Activated CD4-positive, alpha-beta T cell treated with anti-CD3 and anti-CD28 coated beads, Interleukin-2, amount 10 ng/mL, durations not matched to agents 24 days and 14 days (primary cell): Measurements from ENCODE around the gene ERFE. TPM values are rescaled to one million over a fixed set of nuclear protein-coding genes. Genes with fewer than 3 reads are reported as not detected.

ENCODE experiments used
- DNase-seq: peaks from one replicate; pipeline ENCODE4 v3.0.0; 2022
- H3K27ac Mint-ChIP-seq: one replicate; pipeline ENCODE4 v1.8.0; 2022; ENCODE audit warnings: mild to moderate bottlenecking, mixed read lengths
- H3K27me3 Mint-ChIP-seq: one replicate; pipeline ENCODE4 v1.8.0; 2022; ENCODE audit warnings: mixed read lengths
- H3K36me3 Mint-ChIP-seq: one replicate; pipeline ENCODE4 v1.8.0; 2022; ENCODE audit warnings: low read depth, mild to moderate bottlenecking, mixed read lengths
- H3K4me1 Mint-ChIP-seq: one replicate; pipeline ENCODE4 v1.8.0; 2021; ENCODE audit warnings: mixed read lengths
- H3K4me3 Mint-ChIP-seq: one replicate; pipeline ENCODE4 v1.8.0; 2022; ENCODE audit warnings: mild to moderate bottlenecking, moderate library complexity, mixed read lengths
- H3K9me3 Mint-ChIP-seq: one replicate; pipeline ENCODE4 v1.8.0; 2021; ENCODE audit warnings: mixed read lengths
- intact Hi-C: fragments of 100-400 bp; cut with micrococcal nuclease; formaldehyde crosslinking; loops from one replicate; pipeline ENCODE4 v1.15.1; 2023
- total RNA-seq: library from RNA; stranded (reverse); gene quantifications from 2 replicates; pipeline ENCODE4 v1.2.3, GENCODE V29; 2022

ERFE gene
- total RNA-seq, 1 donor from 2014 or later: 0.37 TPM

DNA sequence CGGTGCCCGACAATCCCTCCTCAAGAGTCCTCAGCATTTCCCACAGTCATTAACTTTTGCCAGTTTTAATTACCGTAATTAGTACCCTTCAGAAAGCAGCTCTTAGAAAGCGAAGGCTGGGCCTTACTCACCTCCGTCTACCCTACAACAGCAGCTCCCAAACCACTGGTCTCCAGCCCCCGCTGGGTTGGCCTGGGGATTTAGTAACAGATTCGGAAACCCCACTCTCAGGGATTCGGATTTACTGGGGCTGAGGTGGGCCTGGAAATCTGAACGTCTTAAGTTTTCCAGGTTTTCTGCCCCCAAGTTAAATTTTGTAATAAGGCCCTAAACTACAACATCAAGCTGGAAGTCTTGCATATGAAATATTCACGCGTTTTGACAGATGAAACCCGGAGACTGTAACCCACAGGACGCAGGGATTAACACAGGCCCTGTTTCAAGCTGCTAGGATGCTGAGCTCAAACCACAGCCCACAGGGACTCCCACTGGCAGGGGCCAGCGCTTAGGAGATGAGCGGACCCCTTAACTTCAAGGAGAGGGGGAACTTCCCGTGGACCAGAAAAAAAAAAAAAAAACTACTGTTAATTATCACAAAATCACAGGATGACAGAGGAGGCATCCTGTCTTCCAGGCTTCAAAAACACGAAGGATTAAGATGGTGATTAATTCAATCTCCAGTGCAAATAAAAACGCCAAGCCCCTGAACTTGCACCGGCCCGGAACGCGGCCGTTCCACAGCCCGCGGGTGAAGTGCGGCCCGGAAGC, 43.7 kb downstream of the ERFE start:
- H3K27ac Mint-ChIP-seq: peak overlapping the region; percentile 78
- H3K4me3 Mint-ChIP-seq: peak overlapping the region; percentile 87
- no peaks in the 10 kb centered on the region for H3K27me3 Mint-ChIP-seq
- intact Hi-C loops: loop anchor here (1.0 to 2.0 kb wide), 6 partner anchors 29 to 236 kb away; partner anchors contain the start of genes HES6, PER2, SCLY and TRAF3IP1
- peak; percentile 71 for DNase-seq
- H3K36me3 Mint-ChIP-seq: peaks cover 12% of the 10 kb centered on the region
- no peaks in the 10 kb centered on the region for H3K9me3 Mint-ChIP-seq
- H3K4me1 Mint-ChIP-seq: peaks cover 33% of the 10 kb centered on the region

DNA sequence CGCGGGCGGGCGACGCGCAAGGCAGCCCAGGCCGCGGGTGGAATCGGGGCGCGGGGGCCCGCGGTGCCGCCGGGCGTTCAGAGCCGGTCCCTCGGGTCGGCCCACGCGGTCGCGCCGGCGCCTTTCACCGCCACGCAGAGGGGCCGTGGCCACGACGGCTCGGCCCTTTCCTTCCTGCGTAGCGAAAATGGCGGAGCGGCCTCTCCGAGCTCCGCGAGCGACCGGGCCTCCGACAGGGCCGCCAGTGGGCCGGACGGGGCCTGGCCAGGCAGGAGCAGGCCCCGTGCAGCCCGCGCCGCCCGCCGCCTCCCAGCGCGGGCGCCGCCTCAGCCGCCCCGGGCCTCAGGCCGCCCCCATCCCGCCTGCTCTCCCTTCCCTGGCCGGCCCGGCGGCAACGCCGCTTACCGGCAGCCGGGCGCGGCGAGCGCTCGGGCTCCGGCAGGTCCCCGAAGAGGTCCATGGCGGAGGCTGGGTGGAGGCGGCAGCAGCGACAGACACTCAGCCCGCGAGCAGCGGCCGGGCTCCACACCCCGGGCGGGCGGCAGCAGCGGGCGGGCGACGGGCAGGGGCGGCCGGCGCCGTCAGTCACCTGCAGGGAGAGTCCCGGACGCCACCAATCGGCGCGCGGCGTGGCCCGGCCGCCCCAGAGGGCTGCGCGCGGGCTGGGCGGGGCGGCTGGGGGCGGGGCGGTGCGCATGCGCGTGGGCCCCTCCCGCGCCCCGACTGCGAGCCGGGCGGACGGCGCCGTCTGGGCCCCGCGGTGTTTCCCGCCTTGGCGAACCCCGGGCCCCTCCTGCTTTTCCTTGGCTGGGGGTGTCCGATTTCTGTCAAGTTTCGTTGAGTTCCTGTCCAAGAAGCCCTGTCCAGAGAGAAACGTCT, 44.6 kb downstream of the ERFE start, which contains the start of gene ILKAP:
TSS of gene ILKAP (minus strand) at position 602 of the 879 bp plus-strand sequence. CDS start at position 460, 142 bp downstream.
- H3K27ac Mint-ChIP-seq: peak within 1 kb of the TSS; percentile 87
- H3K36me3 Mint-ChIP-seq: peaks cover 12% of the 10 kb centered on the region
- peak within 1 kb of the TSS; percentile 87 for H3K4me3 Mint-ChIP-seq
- peak; percentile 97 for DNase-seq
- H3K4me1 Mint-ChIP-seq: peaks cover 29% of the 10 kb centered on the region
- intact Hi-C loops: loop anchor here (1.0 to 2.0 kb wide), 5 partner anchors 28 to 237 kb away; partner anchors contain the start of genes HES6, PER2, SCLY and UBE2F
- H3K9me3 Mint-ChIP-seq: no peaks in the 10 kb centered on the region
- H3K27me3 Mint-ChIP-seq: no peaks in the 10 kb centered on the region

DNA sequence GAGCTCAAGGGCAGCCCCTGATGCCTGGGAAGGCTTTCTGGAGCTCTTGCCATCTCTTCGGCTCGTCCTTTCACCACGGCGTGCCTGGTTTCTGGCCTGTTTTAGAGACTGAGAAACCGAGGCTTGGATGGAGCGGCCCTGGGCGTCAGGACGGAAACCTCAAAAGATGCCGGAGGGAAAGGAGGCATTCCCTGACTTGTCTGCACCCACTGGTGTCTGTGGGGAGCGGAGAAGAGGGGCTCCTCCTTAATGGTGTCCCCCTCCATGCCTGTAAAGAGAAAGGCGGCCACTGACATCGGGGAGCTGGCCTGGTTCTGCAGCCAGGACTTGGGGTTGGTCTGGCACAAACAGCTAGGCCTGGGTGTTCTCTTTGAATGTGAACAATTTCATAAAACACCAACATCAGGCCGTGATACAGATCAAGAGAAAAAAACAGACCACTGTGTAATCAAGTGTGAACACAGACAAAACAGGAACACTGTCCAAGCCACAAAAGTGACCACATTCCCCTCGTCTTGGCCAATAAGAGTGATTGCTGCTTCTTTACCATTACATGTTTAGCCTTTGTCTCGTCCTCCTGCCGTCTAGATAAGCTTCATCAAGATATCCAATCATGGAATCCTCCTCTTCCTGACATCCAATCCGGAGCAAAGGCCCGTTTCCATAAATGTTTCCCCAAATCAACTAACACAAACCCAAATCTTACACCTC, 45.4 kb downstream of the ERFE start:
- no peak for DNase-seq
- intact Hi-C loops: loop anchor here (1.0 to 2.0 kb wide), 5 partner anchors 27 to 237 kb away; partner anchors contain the start of genes HES6, PER2, SCLY and UBE2F
- Mint-ChIP-seq H3K4me3 (peak overlapping the region; percentile 79), H3K4me1 (peaks cover 26% of the 10 kb centered on the region), H3K27me3 (no peaks in the 10 kb centered on the region), H3K27ac (peak overlapping the region; percentile 87), H3K36me3 (peaks cover 12% of the 10 kb centered on the region), H3K9me3 (no peaks in the 10 kb centered on the region)

DNA sequence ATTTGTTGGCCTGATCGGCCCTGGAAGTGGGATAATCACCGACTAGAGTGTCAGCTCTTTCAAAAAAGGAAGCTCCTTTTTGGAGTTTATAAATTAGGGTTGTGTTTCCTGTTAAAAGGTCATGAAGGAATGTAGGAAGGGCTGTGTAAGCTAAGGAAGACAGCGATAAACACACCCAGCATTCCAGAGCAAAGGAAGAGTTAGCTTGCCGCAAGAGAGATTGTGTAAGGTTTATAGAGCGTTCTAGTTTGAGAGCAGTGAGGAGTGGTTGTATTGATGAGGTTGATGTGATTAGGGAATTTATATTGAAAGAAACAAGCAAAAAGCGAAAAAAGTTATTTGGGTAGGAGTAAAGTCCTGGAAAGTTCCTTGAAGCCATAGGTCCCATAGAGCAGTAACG, 48.2 kb downstream of the ERFE start:
- H3K4me1 Mint-ChIP-seq: peaks cover 12% of the 10 kb centered on the region
- peaks cover 3% of the 10 kb centered on the region for H3K27me3 Mint-ChIP-seq
- no peaks in the 10 kb centered on the region for H3K9me3 Mint-ChIP-seq
- H3K4me3 Mint-ChIP-seq: no peak overlapping the region
- no peak overlapping the region for H3K27ac Mint-ChIP-seq
- peaks cover 6% of the 10 kb centered on the region for H3K36me3 Mint-ChIP-seq
- DNase-seq: no peak
- intact Hi-C loops: no loop called here

DNA sequence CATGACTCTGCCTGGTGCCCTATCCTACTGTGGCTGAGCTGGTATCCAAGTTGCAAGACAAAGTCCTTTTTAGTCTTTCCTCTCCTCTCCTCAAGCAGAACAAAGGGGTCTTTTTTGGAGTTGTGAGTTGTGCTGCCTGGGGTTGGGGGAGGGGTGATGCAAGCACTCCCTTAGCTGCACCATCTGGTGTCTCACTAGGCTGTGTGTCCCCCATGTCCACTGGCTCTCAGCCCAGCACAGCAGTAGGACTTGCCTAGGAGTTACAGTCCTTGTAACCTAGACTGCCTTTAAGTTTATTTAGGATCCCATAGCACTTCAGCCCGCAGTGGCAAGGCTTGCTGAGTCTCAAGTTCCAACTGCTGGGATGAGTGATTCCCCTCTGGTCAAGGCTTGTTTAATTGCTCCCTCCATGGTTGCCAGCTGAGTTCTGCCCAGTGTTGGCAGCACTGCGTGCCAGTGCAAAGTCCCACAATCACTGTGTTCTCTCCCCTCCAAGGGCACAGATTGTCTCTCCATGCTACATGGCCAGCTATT, 57.9 kb downstream of the ERFE start:
- Mint-ChIP-seq H3K27me3 (peaks cover 32% of the 10 kb centered on the region), H3K4me3 (no peak overlapping the region)
- intact Hi-C loops: no loop called here

More for the DNA sequence above, 57.9 kb downstream of the ERFE start:
- Mint-ChIP-seq H3K27ac (no peak overlapping the region), H3K36me3 (no peaks in the 10 kb centered on the region), H3K9me3 (no peaks in the 10 kb centered on the region), H3K4me1 (no peaks in the 10 kb centered on the region)
- no peak for DNase-seq

Other genes with a start within 250 kb of the ERFE start
- gene UBE2F, start 192.0 kb upstream of the ERFE start, total RNA-seq: 115 and 124 TPM in 2 replicates
- gene SCLY, start 98.0 kb upstream of the ERFE start, total RNA-seq: 109 TPM in 2 replicates
- 0.07 and 0.26 TPM in 2 replicates for gene ESPNL, start 58.6 kb upstream of the ERFE start, total RNA-seq
- gene KLHL30, start 20.3 kb upstream of the ERFE start, total RNA-seq: not detected in 2 replicates
- gene ILKAP, start 44.7 kb downstream of the ERFE start, total RNA-seq: 74.4 and 77.4 TPM in 2 replicates
- 10.2 and 10.3 TPM in 2 replicates for gene HES6, start 81.1 kb downstream of the ERFE start, total RNA-seq
- gene PER2, start 129.6 kb downstream of the ERFE start, total RNA-seq: 18.3 and 21.9 TPM in 2 replicates
- 11.0 and 12.7 TPM in 2 replicates for gene TRAF3IP1, start 161.5 kb downstream of the ERFE start, total RNA-seq